ENCODE data around the gene TMEM59L.
"Not testable (repeated sequence)": the region's sequence is repeated elsewhere in the genome, so short reads cannot be mapped to it uniquely, and the experiment has no call there.

The TMEM59L gene

GRCh38 chr19:18594096-18594823 is 18.4 kb upstream of the TMEM59L start:
- DNase-seq: peak; percentile 67

- no peak for DNase-seq
These were observed 17.8 kb upstream of the TMEM59L start for GRCh38 chr19:18594824-18595373.

- DNase-seq: no peak
These were observed 17.2 kb upstream of the TMEM59L start for GRCh38 chr19:18595475-18595874.

GRCh38 chr19:18596752-18597157 is 15.9 kb upstream of the TMEM59L start:
- DNase-seq: no peak

- DNase-seq: no peak
These were observed 14.6 kb upstream of the TMEM59L start for GRCh38 chr19:18597809-18598660.

GRCh38 chr19:18599485-18599884 is 13.2 kb upstream of the TMEM59L start:
- no peak for DNase-seq

GRCh38 chr19:18600692-18601397 is 11.8 kb upstream of the TMEM59L start:
- not testable (repeated sequence) for DNase-seq

GRCh38 chr19:18601875-18602274 is 10.8 kb upstream of the TMEM59L start:
- no peak for DNase-seq

GRCh38 chr19:18603255-18603957 is 9.3 kb upstream of the TMEM59L start:
- no peak for DNase-seq

- no peak for DNase-seq
These were observed 8.5 kb upstream of the TMEM59L start for GRCh38 chr19:18603958-18604819.

GRCh38 chr19:18604820-18605159 is 7.9 kb upstream of the TMEM59L start:
- DNase-seq: no peak

GRCh38 chr19:18605196-18605545 is 7.5 kb upstream of the TMEM59L start:
- no peak for DNase-seq

- no peak for DNase-seq
These were observed 7.0 kb upstream of the TMEM59L start for GRCh38 chr19:18605546-18606280.

GRCh38 chr19:18606281-18607225 is 6.1 kb upstream of the TMEM59L start, which contains the start of gene CRLF1:
CRLF1 (minus strand) TSS chr19:18606799; CDS start chr19:18606656, 143 bp downstream.
- DNase-seq: no peak

- DNase-seq: no peak
These were observed 5.2 kb upstream of the TMEM59L start for GRCh38 chr19:18607226-18608101.

- no peak for DNase-seq
These were observed 4.4 kb upstream of the TMEM59L start for GRCh38 chr19:18608102-18608804.

GRCh38 chr19:18608805-18609716 is 3.6 kb upstream of the TMEM59L start:
- no peak for DNase-seq
